Astrocyte (in vitro differentiated cells and primary cell): ENCODE results near the gene DNAJC6.

ENCODE experiments used
- EZH2 ChIP-seq: IDR thresholded peaks from 2 replicates; pipeline ENCODE4 v1.6.1; 2012; ENCODE audit warnings: mild to moderate bottlenecking, low read length, inconsistent platforms; ENCODE audit not compliant: insufficient read depth
- TF ChIP-seq, protein P1 (sequence below): IDR thresholded peaks from 2 replicates; pipeline ENCODE4 v1.5.1; 2011; ENCODE audit warnings: low read depth, mild to moderate bottlenecking, inconsistent platforms, low read length, moderate library complexity; ENCODE audit not compliant: insufficient read depth

DNA sequence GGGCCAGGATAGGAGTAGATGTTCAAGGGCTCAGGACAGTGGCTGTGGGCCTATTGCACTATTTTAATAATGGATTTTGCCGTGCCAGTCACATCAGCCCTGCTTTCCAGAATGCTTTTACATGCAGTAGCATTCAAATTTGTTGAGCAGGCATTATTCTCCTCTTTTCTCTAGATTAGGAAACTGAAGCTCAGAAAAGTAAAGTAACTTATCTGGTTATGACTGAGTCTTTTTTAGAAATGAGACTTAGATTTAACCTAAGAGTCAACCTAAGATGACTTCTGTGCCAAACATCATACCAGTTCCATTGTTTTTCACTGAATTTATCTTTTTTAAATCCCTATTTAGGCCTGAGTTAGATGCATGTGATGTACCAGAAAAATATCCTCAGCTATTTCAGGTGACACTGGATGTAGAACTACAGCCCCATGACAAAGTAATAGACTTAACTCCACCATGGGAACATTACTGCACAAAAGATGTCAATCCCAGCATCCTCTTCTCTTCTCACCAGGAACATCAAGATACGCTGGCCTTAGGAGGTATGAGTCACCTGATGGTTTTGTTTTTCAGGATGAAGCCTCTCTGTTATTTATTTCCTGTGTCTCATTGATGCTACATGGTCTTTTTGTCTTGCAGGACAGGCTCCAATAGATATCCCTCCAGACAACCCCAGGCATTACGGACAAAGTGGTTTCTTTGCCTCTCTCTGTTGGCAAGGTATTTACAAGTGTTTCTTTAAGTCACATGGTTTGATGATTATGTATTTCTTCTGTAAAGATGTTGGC lies 79.8 kb downstream of the DNAJC6 start:
- TF ChIP-seq, protein P1, sequence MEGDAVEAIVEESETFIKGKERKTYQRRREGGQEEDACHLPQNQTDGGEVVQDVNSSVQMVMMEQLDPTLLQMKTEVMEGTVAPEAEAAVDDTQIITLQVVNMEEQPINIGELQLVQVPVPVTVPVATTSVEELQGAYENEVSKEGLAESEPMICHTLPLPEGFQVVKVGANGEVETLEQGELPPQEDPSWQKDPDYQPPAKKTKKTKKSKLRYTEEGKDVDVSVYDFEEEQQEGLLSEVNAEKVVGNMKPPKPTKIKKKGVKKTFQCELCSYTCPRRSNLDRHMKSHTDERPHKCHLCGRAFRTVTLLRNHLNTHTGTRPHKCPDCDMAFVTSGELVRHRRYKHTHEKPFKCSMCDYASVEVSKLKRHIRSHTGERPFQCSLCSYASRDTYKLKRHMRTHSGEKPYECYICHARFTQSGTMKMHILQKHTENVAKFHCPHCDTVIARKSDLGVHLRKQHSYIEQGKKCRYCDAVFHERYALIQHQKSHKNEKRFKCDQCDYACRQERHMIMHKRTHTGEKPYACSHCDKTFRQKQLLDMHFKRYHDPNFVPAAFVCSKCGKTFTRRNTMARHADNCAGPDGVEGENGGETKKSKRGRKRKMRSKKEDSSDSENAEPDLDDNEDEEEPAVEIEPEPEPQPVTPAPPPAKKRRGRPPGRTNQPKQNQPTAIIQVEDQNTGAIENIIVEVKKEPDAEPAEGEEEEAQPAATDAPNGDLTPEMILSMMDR, result no peak
- TF ChIP-seq EZH2, result no peak
